ENCODE measurements around the gene VPS50. TPM values are rescaled to one million over a fixed set of nuclear protein-coding genes. Genes with fewer than 3 reads are reported as not detected.

The VPS50 gene
- total RNA-seq, 1 experiment from 2014 or later: 13.6 TPM

DNA sequence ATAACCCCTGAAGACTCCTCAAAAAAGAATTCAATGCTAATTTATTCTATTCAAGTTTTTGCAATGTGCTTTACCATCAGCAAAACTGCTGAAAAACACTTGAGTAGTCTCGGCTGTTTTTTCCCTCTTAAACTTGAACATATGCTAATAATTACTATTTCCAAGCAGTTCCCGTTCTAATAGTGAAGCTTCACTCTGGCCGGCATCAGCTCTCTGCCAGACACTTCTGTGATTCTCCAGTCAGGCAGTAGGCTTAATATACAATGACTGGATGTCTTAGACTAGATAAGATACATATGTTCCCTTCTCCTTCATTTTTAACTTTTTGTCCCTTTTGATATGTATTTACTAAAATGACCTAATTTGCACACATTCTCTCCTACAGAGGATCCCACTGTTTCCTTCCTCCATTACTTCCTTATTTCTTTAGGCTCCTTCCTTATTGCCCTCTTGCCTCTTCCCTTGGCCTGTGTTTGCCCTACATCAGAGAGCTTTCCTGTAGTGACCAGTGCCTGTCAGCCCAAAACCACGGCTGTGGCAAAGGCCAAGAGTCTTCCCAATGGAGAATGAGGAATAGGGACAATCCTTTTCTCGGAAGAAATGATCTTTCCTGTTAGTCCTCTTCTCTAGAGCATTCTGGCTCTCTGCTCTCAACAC lies 29.4 kb upstream of the VPS50 start:
- no peak overlapping the region for H3K4me3 Mint-ChIP-seq
- no peak overlapping the region for H4K5ac ChIP-seq (ENCODE audit: insufficient read length, low read depth, low read length)

More for the DNA sequence above, 29.4 kb upstream of the VPS50 start:
- no peak overlapping the region for H3K9ac ChIP-seq (ENCODE audit: extremely low read depth, insufficient read length, low read length)
- H3K4me1 ChIP-seq (ENCODE audit: insufficient read depth, low read length): no peaks in the 10 kb centered on the region
- H3K18ac ChIP-seq (ENCODE audit: insufficient read length, low read depth, low read length): no peak overlapping the region
- H2BK20ac ChIP-seq (ENCODE audit: low read depth, low read length, poor library complexity, severe bottlenecking): no peak overlapping the region
- WGBS (ENCODE audit: extremely low coverage, insufficient read length, low lambda C conversion rate): no CpG with 5 or more reads among the region's 5 CpGs
- Mint-ChIP-seq H3K36me3 (ENCODE audit: insufficient read depth in 1 of 3, low read depth in 3 of 3) (no peaks in the 10 kb centered on the region), H3K27me3 (ENCODE audit: low read depth) (peaks cover 17% of the 10 kb centered on the region), H3K4me1 (no peaks in the 10 kb centered on the region), H3K9me3 (no peaks in the 10 kb centered on the region), H3K27ac (no peak overlapping the region)
- H3K56ac ChIP-seq (ENCODE audit: insufficient read length, low read depth, low read length): no peak overlapping the region
- no peak overlapping the region for H2AFZ ChIP-seq (ENCODE audit: low read length)
- no peak overlapping the region for H2BK120ac ChIP-seq (ENCODE audit: low read depth, low read length, poor library complexity, severe bottlenecking)
- H3K27me3 ChIP-seq (ENCODE audit: insufficient read depth, low read length): no peaks in the 10 kb centered on the region
- H4K8ac ChIP-seq (replicated peaks; ENCODE audit: insufficient read length, low read depth, low read length): no peak overlapping the region
- H3K23me2 ChIP-seq (ENCODE audit: insufficient read length, low read depth, low read length, poor library complexity, severe bottlenecking): no peaks in the 10 kb centered on the region
- H3T11ph ChIP-seq (ENCODE audit: low read length): no peak overlapping the region
- H2BK15ac ChIP-seq (ENCODE audit: low read depth, low read length): no peak overlapping the region
- H3K79me2 ChIP-seq (ENCODE audit: insufficient read depth, low read length): no peaks in the 10 kb centered on the region
- H3K4ac ChIP-seq (ENCODE audit: low read depth, low read length): no peak overlapping the region
- no peaks in the 10 kb centered on the region for H3K9me3 ChIP-seq (ENCODE audit: control insufficient read depth, low read depth, low read length)
- DNase-seq: no peak
- H3K23ac ChIP-seq (ENCODE audit: insufficient read length, low read depth, low read length): no peak overlapping the region
- H2BK5ac ChIP-seq (ENCODE audit: insufficient read length, low read length): no peak overlapping the region
- H4K20me1 ChIP-seq (ENCODE audit: control insufficient read depth, insufficient read depth, insufficient read length): no peaks in the 10 kb centered on the region
- H3K79me1 ChIP-seq (ENCODE audit: insufficient read depth, low read depth, low read length, poor library complexity, severe bottlenecking): no peaks in the 10 kb centered on the region
- H3K4me2 ChIP-seq (ENCODE audit: insufficient read depth, insufficient read length, low read length): no peak overlapping the region
- H2AK5ac ChIP-seq (ENCODE audit: insufficient read length, low read length): no peak overlapping the region
- TF ChIP-seq CTCF (conservative IDR thresholded peaks at IDR 0.05): no peak
- no peak overlapping the region for H3K27ac ChIP-seq (ENCODE audit: insufficient read length, low read depth, low read length)
- no peak overlapping the region for H3K14ac ChIP-seq (ENCODE audit: insufficient read depth, low read length)
- H2BK12ac ChIP-seq (ENCODE audit: insufficient read length, low read depth, low read length): no peak overlapping the region
- no peak overlapping the region for H4K91ac ChIP-seq (ENCODE audit: insufficient read length, low read depth, low read length)
